Fibroblast of skin of left biceps (primary cell): Measurements from ENCODE around the gene RAB5A.
"Not testable (repeated sequence)": the region's sequence is repeated elsewhere in the genome, so short reads cannot be mapped to it uniquely, and the experiment has no call there.

Source experiments
- DNase-seq, 2 experiments: peaks; one replicate each; pipeline ENCODE4 v3.0.0-alpha.2; 2013; ENCODE audit warnings: low read depth in 2 of 2

The RAB5A gene

GRCh38 chr3:19946832-19947548, at the start of gene RAB5A:
TSS of gene RAB5A (plus strand) at chr3:19947097. CDS start at chr3:19950899, 3,802 bp downstream.
- peak; percentile 97 for DNase-seq

GRCh38 chr3:19898721-19899120, 48.2 kb upstream of the RAB5A start:
- no peak for DNase-seq

- DNase-seq, result no peak
Measured at GRCh38 chr3:19899264-19899663, 47.6 kb upstream of the RAB5A start.

- DNase-seq, result not testable (repeated sequence)
Measured at GRCh38 chr3:19899833-19900232, 47.1 kb upstream of the RAB5A start.

GRCh38 chr3:19901337-19901736, 45.6 kb upstream of the RAB5A start:
- DNase-seq, result no peak

- no peak for DNase-seq
Measured at GRCh38 chr3:19901918-19902317, 45.0 kb upstream of the RAB5A start.

- no peak for DNase-seq
Measured at GRCh38 chr3:19903649-19904048, 43.2 kb upstream of the RAB5A start.

- DNase-seq, result no peak
Measured at GRCh38 chr3:19907523-19907922, 39.4 kb upstream of the RAB5A start.

- no peak for DNase-seq
Measured at GRCh38 chr3:19911452-19911851, 35.4 kb upstream of the RAB5A start.

- DNase-seq, result no peak
Measured at GRCh38 chr3:19917167-19917566, 29.7 kb upstream of the RAB5A start.

GRCh38 chr3:19920401-19921080, 26.4 kb upstream of the RAB5A start:
- DNase-seq, result no peak

- no peak for DNase-seq
Measured at GRCh38 chr3:19931180-19931692, 15.7 kb upstream of the RAB5A start.

- no peak for DNase-seq
Measured at GRCh38 chr3:19931767-19932188, 15.1 kb upstream of the RAB5A start.

GRCh38 chr3:19932422-19932821, 14.5 kb upstream of the RAB5A start:
- DNase-seq, result no peak

GRCh38 chr3:19934098-19934566, 12.8 kb upstream of the RAB5A start, which contains the start of gene EFHB:
TSS of gene EFHB (minus strand) at chr3:19934217. CDS start at chr3:19934018, 199 bp downstream.
- no peak for DNase-seq

- DNase-seq, result no peak
Measured at GRCh38 chr3:19937459-19938294, 9.2 kb upstream of the RAB5A start.

- DNase-seq, result no peak
Measured at GRCh38 chr3:19938295-19938627, 8.6 kb upstream of the RAB5A start.

GRCh38 chr3:19940643-19941042, 6.3 kb upstream of the RAB5A start:
- no peak for DNase-seq

GRCh38 chr3:19945534-19945933, 1.4 kb upstream of the RAB5A start:
- no peak for DNase-seq

GRCh38 chr3:19945969-19946831, 697 bp upstream of the RAB5A start:
- no peak for DNase-seq

GRCh38 chr3:19947549-19948225, 790 bp downstream of the RAB5A start:
- DNase-seq, result no peak
